Activated CD4-positive, alpha-beta T cell treated with anti-CD3 and anti-CD28 coated beads, Interleukin-2, amount 50 U/mL, for 24 hours (primary cell): Measurements from ENCODE around the gene NMRAL1.
A peak's percentile ranks its signal among the peaks of the same experiment; 100 is the strongest.

ENCODE experiments used
- DNase-seq, 2 donors: peaks; one replicate each; pipeline ENCODE4 v3.0.0-alpha.2; 2020; ENCODE audit warnings: low read depth in 1 of 2, low spot score in 1 of 2

NMRAL1 gene

DNA sequence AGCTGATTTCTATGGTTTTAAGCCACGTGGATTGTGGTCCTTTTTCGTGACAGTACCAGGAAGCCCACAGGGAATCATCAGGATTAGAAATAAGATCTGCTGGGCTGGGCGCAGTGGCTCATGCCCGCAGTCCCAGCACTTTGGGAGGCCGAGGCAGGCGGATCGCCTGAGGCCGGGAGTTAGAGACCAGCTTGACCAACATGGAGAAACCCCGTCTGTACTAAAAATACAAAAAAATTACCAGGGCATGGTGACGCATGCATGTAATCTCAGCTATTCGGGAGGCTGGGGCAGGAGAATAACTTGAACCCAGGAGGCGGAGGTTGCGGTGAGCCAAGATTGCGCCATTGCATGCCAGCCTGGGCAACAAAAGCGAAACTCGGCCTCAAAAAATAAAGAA lies 6.5 kb downstream of the NMRAL1 start:
- DNase-seq = no peak

DNA sequence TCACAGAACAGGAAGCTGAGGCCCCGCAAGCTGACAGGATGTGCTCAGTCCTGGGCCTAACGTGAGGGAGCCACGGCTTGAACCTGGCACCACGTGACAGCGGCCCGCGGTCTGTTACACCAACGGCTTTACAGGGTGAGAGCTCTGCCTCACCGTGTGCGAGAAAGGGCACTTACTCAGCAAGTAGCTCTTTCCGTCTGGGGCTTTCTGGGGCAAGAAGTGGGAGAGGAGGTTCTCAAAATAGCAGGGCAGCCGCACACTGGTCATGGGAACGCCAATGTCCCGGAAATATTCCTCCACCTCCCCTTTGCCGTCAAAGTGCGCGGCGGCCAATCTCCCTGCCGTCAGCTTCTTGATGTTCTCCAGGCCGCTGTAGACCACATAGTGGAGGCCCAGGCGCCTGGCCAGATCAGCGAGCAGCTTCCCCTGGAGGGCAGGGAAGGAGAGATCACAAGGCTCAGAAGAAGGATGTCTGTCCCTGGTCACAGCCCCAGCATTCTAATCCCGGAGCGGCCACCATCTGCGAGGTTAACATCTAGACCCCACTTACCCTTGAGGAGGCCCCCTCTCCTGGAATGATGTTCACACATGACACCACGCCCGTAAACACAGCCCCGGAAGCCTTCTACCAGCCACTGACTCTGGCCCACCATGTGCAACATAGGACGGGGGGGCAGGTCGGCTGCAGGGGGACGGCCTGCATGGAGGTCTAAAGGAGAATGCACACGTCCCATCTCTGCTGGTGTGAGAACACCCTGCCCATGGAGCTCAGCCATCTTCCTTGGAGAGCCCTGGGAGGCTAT lies 8.2 kb downstream of the NMRAL1 start:
- DNase-seq = peak in 1 of 2 donors; percentile 21

DNA sequence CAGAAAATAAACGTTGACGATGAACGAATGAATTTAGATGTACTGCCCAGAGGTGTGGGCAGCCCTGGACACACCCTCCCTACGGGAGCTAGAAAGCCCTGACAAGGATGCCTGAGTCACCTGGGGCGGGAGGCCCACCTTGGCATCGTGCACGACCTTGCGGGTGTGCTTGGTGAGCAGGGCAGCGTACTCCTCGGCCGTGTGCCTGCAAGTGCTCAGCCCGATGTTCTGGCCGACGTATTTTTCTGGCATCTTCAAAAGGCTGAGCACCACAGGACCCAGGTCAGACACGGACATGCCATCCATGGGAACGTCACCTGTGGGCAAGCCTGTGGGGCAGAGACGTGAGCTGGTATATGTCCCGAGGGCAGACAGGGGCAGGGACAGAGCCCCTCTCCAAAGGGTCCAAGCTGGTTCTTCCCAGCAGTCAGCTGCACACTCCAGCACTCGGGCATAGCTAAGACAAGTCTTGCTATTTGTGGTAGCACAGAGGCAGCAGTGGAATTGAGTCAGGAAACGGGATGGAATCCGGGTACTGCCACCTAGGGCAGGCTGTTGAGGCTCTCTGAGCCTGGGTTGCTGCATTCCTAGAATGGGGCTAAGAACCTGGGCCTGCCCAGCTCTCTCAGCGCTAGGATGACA lies 10.8 kb downstream of the NMRAL1 start:
- DNase-seq = no peak

DNA sequence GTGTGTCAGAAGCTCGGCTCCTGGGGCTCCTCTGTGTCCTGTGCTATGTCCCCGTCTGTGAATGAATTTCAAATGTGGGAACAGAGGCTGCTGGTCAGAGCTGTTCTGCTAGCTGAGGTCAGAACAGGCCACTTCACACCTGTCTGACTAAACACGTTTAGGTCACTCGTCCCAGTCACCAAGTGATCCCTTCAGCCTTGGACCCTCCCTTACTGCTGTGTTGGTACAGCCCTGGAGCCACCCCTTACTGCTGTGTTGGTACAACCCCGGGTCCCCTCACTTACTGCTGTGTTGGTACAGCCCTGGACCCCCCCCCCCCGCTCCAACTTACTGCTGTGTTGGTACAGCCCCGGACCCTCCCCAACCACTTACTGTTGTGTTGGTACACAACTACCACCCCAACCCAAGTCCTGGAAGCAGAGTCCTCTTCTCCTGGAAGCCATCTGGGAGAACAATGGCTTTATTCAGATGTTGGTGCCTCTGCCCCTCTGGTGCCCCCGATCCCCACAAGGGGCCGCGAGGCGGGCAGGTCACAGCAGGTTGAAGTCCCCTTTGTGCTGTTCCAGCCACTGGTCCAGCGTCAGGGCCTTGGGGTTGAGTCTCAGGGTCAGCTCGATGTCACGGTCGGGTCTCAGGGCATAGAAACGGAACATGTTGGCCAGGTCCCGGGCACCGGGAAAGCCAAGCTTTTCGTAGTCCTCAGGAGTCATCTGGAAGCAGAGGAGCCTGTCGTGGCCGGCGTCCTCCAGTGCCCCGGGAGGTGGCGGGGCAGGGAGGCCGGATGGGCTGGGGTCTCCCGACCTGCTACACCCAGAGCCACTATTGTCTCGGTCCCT lies 13.0 kb downstream of the NMRAL1 start:
- DNase-seq = no peak

- no peak for DNase-seq
Observed at GRCh38 chr16:4460936-4461249, 13.5 kb downstream of the NMRAL1 start.

GRCh38 chr16:4455951-4456350 lies 18.5 kb downstream of the NMRAL1 start:
- DNase-seq = no peak

DNA sequence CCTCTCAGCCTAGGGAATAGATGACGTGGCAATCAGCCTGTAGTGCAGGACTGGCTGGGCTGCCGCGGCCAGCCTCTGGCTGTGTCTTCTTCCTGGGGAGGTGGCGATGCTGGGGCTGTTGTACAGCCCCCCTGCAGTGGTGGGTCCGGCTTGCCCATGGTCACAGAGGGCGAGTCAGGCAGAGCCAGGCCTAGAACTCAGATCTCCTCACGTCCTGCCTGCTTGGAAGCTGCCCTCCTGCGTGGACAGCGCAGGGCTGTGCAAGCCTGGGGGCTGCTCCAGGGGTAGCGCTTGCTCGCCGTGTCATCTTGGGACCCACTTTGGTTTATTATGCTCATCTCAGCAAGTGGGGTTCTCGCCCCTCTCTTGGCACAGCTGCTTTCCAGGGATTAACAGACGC lies 19.3 kb downstream of the NMRAL1 start:
- no peak for DNase-seq

GRCh38 chr16:4454623-4455022 lies 19.8 kb downstream of the NMRAL1 start:
- no peak for DNase-seq

DNA sequence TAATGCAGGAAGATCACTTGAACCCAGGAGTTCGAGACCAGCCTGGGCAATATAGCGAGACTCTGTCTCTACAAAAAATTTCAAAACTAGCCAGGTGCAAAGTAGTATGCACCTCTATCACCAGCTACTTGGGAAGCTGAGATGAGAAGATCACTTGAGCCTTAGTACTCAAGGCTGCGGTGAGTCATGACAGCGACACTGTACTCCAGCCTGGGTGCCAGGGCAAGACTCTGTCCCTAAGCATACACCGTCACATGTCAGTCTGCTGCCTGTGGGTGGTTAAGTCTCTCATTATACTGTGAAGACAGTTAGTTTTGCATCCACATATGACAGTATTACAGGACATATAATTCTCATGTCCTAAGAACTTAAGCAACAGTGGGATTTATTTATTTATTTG lies 21.8 kb downstream of the NMRAL1 start:
- DNase-seq = no peak

- no peak for DNase-seq
Observed at GRCh38 chr16:4450931-4451519, 23.4 kb downstream of the NMRAL1 start.

GRCh38 chr16:4450430-4450829 lies 24.0 kb downstream of the NMRAL1 start:
- DNase-seq = no peak

DNA sequence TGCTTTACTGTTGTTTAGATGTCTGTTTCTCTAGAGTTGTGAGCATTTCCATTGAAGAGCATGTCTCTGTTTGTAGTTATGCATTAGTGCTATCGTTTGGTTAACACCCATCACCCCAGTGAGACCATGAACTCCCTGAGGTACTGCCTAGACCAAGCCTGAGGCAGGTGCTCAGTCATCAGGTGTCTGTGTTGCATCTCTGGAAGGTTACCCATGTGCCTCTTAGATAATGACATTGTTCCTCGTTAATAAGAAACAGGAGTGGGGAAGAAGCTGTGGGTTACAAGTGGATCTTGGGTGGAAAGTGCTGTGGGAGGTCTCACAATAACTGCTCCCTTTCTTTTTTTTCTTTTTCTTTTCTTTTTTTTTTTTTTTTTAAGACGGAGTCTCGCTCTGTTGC lies 30.4 kb downstream of the NMRAL1 start:
- DNase-seq = no peak

- no peak for DNase-seq
Observed at GRCh38 chr16:4443271-4443670, 31.2 kb downstream of the NMRAL1 start.

GRCh38 chr16:4442371-4442770 lies 32.1 kb downstream of the NMRAL1 start:
- no peak for DNase-seq

- DNase-seq = no peak
Observed at GRCh38 chr16:4437366-4437765, 37.1 kb downstream of the NMRAL1 start.

DNA sequence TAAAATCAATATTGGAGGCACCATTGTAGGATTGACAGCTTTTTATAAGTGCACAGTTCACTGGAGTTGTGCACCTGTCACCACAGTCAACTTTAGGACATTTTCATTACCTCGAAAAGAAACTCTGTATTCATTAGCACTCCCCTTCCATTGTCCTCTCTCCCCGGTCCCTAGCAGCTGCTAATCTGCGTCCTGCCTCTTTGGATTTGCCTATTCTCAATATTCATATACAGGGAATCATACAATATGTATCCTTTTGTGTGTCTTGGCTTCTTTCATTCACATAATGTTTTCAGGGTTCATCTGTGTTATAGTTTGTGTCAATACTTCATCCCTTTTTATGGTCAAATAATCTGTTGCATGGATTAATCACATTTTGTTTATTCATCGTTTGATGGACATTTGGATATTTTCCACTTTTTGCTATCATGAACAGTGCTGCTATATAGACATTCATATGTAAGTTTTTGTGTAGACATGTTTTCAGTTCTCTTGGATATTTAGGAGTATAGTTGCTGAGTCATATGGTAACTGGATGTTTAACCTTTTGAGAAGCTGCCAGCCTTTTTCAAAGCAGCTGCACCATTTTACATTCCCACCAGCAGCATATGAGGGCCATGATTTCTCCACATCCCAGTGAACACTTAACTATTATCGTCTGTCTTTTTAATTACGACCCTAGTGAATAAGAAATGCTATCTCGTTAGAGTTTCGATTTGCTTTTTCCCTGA lies 38.9 kb downstream of the NMRAL1 start:
- no peak for DNase-seq

GRCh38 chr16:4433914-4434787 lies 40.3 kb downstream of the NMRAL1 start:
- DNase-seq = no peak

DNA sequence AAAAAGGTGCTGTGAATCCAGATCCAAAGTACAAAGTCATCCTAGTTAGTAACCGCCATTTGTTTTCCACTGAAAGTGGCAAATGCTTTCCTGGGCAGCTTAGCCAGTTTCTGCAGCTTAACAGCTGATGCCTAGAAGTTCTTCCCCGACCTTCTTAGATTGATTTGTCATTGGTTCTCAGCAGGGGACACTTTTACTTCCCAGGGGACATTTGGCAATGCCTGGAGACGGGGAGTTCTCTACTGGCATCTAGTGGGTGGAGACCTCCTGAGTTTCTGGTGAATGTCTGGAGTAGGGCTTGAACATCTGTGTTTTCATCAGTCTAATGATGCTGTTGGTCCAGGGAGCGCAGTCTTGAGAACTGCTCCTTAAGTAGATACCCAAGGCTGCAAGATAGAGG lies 41.2 kb downstream of the NMRAL1 start:
- DNase-seq = no peak

- DNase-seq = no peak
Observed at GRCh38 chr16:4431023-4431422, 43.4 kb downstream of the NMRAL1 start.

- no peak for DNase-seq
Observed at GRCh38 chr16:4428500-4428899, 45.9 kb downstream of the NMRAL1 start.
